IMR-90 (cell line): ENCODE measurements around the gene GIMAP1.

Experiments
- CTCF ChIP-seq: conservative IDR thresholded peaks from 2 replicates; pipeline ENCODE4 v1.5.1; 2012; ENCODE audit warnings: mild to moderate bottlenecking, low read depth, low read length, improper control_type of control experiment
- MXI1 ChIP-seq: IDR thresholded peaks from 2 replicates; pipeline ENCODE4 v1.6.1; 2012; ENCODE audit warnings: low read depth, mild to moderate bottlenecking, low read length, moderate library complexity, borderline replicate concordance
- SMC3 ChIP-seq: fragments of 150-350 bp; IDR thresholded peaks from 2 replicates; pipeline ENCODE4 v1.6.1; 2016; ENCODE audit warnings: low read depth, mild to moderate bottlenecking, antibody characterized with exemption, low read length, moderate library complexity

- TF ChIP-seq MXI1 (no peak), CTCF (no peak), SMC3 (no peak)
Measured at GRCh38 chr7:150728011-150728410, 11.6 kb downstream of the GIMAP1 start.
